GM21423 (cell line): ENCODE data around the gene RPAP3.

Experiments used
- ATAC-seq: cut with Tn5 transposase; IDR thresholded peaks from one replicate; pipeline ENCODE4 v1.9.1; 2021; ENCODE audit warnings: mild to moderate bottlenecking, moderate library complexity; ENCODE audit not compliant: unreplicated experiment

RPAP3 gene

DNA sequence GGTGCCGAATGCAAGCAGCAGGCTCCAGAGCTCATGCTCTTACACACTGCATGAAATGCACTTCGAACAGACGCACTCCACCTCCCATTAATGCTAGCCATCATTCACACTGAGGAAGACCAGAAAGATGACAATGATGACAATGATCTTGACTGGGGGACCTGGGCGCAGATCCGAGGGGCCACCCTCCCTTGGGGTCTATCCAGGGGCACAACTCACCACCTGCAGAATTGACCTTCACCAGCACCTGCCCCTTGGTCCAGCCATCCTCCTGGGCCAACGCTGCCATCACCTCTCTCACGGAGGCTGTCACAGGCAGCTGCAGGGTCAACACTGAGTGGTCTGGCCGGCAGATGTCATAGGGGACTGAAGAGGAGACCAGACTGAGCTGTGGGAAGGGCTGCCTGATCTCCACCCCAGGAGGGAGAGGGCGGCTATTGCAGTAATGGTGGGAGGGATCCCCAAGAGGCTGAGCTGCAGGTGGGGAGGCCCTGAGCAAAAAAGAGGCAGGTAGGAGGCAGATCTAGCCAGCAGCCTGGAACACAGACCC is 37.6 kb upstream of the RPAP3 start:
- ATAC-seq = no peak

- no peak for ATAC-seq
Measured at GRCh38 chr12:47742253-47742825, 36.5 kb upstream of the RPAP3 start.

- ATAC-seq = peak; percentile 31
Measured at GRCh38 chr12:47741340-47741703, 35.5 kb upstream of the RPAP3 start.

DNA sequence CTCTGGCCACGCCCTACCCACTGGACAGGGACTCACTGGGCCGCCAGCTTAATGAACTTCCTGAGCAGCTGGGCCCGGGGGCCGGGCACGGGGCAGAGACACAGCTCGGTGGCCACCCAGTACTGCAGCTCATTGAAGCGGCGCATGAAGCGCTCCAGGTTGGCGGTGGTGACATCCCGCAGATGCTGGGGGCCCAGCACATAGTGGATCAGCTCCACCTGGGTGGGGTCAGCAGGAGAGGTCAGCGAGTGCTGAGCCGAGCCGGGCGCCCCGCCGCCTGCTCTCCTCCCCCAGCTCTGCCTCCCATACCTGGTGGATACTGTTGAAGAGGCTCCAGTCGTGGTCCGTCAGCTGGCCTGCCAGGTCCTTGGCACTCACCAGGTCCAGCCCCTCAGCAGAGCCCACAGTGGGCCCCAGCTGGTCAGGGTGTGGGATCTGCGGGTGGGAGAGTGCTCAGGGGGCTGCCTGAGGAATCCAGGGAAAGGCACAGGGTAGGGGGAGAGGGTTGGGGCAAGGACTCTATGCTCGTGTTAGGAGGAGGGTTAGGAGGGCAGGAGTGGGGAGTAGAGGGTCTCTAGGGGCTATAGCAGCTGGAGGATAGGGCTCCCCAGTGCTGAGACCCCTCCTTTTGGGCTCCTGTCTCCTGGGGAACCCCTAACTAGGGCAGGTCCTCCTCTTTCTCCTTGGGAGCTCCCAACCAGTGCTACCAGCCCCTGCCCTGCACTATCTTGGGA is 34.9 kb upstream of the RPAP3 start:
- ATAC-seq = peak; percentile 42

DNA sequence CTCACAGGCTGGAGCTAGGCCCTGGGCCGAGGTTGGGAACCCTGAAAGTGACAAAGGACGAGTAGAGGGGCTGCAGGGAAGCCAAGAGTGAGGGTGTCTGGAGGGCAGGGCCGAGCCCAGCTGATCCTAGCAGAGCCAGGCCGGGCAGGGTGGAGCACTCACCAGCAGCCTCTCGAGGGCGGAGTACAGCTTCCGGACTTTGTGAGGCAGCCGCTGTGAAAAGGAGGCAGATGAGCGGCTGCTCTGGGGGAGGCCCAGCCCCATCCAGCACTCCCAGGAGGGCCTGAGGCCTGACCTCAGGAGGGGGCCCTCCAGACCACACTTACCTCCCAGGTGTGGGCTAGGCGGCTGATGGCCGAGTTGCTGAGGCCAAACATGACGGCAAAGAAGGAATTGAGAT is 34.1 kb upstream of the RPAP3 start:
- ATAC-seq = peak; percentile 66

GRCh38 chr12:47739297-47739696 is 33.5 kb upstream of the RPAP3 start:
- no peak for ATAC-seq

GRCh38 chr12:47737936-47738594 is 32.2 kb upstream of the RPAP3 start:
- ATAC-seq = no peak

GRCh38 chr12:47736877-47737676 is 31.2 kb upstream of the RPAP3 start:
- ATAC-seq = no peak

DNA sequence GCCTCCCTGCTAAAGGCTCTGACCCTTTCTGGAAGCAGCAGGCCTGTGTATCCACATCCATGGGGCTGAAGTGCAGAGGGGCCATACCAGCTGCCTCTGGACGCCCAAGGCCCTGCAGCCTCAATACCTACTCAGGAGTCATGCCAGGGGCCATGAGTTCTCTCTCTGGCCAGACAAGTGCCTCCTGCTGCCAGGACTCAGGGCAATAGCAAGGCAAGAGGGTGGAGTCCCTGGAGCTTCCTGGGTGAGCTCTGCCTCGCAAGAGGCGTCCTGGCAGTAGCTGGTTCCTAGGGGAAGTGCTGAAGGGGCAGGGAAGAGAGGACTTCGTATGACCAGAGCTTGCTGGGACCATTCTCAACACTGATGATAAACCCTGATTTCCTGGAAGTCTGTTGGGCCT is 30.4 kb upstream of the RPAP3 start:
- no peak for ATAC-seq

GRCh38 chr12:47735649-47736048 is 29.8 kb upstream of the RPAP3 start:
- no peak for ATAC-seq

DNA sequence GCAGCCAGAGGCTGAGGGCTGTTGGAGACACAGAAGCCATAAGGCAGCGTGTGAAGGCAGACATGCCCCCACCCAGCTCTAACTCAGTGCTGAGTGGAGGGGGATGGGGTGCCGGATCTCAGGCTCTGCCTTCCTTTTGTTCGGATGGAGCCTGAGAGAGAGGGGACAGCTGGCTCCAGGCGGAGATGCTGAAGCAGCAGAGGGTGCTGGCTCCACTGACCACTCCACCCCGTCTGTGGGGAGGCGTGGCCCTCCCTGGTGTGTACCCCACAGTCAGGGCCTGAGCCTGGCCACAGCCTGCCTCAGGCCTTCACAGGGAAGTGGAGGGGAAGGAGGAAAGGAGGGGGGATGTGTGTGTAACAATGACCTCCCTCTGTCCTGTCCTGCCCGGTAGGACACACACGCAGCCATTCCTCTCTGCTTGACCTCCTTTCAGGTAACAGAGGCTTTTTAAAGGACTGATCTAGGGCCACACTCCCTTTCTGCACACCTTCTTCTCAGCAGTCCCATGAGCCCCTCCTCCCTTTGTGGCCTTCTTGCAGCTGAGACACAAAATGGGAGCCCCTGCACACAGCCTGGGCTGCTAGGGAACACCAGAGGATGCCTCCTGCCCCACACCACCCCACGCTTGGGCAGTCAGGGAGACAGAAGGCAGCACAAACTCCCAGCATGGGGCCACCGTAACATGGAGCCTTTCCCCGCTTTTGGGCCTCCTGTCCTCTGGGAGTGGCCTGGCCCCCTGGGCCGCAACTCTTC is 29.1 kb upstream of the RPAP3 start:
- ATAC-seq = no peak

GRCh38 chr12:47733142-47733541 is 27.3 kb upstream of the RPAP3 start:
- no peak for ATAC-seq

GRCh38 chr12:47732504-47732903 is 26.7 kb upstream of the RPAP3 start:
- ATAC-seq = no peak

- ATAC-seq = no peak
Measured at GRCh38 chr12:47731723-47732122, 25.9 kb upstream of the RPAP3 start.

DNA sequence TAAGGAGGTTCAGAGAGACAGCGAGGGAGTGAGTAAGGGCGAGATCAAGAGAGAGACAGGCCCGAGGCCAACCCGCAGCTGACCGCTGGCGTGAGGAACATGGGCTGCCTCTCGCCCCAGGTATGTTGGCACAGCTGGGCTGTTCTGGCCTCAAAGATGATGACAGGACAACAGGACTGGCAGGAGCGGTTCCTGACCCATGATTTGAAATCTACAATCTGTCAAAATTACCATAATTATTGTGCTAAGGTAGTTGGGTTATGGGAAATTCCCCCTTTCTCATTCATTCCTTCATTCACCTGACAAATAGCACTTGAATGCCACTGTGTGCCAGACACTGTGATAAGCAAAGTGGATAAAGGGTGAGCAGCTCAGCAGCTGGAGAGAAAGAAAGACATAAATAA is 24.5 kb upstream of the RPAP3 start:
- no peak for ATAC-seq

DNA sequence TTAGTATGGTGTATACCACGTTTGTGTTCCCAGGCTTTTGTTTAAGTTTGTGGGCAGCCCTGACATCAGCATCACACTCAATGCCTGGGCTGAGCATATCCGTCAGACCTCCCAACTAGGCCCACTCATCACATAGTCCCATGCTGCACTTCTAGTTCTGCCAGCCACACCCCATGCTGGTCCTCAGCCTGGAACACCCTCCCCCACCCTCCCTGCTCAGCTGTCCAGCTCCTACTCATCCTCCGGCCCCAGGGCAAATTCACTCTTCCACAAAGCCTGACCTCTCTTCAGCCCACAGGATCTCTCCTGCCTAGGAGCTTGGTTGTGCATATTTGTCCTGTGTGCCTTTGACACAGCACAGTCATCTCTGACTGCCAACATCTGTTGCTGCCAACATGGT is 23.4 kb upstream of the RPAP3 start:
- ATAC-seq = no peak

DNA sequence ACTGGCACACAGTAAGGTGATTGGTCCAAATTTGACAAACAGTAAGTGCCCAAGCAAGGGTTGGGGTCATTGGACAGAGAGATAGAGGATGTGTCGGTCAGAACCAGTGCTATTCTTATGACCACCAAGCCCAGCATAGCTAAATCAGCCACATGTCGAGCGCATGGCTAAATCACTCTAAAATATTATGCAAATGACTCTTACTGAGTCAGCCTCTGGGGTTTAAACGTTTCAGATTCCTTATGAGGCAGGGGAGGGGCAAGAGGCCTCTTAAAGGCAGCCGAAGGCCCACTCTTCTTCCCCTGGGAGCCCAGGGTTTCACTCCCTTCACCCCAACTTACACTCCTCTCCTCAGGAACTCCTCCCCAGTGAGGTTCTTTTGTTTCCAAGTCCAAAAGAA is 20.1 kb upstream of the RPAP3 start:
- ATAC-seq = peak; percentile 76

DNA sequence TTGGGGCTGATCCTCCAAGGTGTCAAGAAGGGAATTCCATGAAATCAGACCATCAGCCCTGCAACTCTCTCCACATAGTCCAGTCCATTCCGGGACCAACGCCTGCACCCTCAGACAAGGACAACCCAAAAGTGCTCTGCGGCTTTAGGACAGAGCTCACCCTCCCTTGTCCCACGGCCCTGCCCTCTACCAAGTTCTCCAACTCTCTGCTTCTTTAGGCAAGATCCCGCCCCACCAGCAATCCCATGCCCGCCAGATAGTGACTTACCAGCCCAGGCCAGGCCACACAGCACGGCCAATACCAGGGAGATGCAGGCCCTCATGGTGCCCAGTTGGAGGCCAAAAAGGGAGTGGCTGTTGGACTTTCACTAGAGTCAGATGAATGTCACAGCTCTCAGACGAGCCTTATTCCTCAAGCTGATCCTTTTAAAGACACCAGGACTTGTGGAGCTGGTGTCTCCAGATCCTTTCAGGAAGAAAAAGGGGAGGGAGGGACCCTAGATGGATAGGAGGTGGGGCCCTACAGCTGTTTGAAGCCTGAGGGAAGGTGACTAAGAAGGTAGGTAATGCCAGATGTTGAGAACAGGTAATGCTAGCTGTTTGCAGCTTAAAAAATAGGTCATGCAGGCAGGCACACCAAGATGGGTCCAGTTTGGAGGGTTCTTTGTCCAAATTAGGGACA is 19.4 kb upstream of the RPAP3 start, which contains the start of gene ENDOU:
Gene ENDOU (minus strand): TSS at position 400 of the 682 bp plus-strand sequence. CDS start 77 bp downstream, at position 323.
- ATAC-seq = no peak

GRCh38 chr12:47722941-47723631 is 17.3 kb upstream of the RPAP3 start:
- no peak for ATAC-seq
